ENCODE results near the gene PSMB2.

Gene PSMB2

DNA sequence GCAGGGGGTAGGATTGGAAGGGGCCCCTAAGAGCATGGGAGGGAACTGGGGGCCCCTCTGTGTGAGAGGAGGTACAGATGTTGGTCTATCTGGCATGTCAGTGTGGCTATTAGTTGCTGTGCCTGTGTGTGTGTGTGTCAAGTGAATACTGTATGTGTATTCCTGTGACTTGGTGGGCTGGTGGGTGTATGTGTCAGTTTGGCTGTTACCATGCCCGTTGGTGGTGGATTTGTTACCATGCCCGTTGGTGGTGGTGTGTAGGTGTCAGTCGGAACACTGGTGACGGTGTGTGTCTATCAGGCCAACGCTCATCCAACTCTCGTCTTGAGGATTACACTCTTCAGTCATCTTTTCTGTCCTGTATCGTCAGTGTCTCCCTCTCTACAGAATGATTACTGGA is 45.6 kb downstream of the PSMB2 start:
- H3K79me2 ChIP-seq (ENCODE audit: insufficient read depth, low read length), result no peaks in the 10 kb centered on the region

DNA sequence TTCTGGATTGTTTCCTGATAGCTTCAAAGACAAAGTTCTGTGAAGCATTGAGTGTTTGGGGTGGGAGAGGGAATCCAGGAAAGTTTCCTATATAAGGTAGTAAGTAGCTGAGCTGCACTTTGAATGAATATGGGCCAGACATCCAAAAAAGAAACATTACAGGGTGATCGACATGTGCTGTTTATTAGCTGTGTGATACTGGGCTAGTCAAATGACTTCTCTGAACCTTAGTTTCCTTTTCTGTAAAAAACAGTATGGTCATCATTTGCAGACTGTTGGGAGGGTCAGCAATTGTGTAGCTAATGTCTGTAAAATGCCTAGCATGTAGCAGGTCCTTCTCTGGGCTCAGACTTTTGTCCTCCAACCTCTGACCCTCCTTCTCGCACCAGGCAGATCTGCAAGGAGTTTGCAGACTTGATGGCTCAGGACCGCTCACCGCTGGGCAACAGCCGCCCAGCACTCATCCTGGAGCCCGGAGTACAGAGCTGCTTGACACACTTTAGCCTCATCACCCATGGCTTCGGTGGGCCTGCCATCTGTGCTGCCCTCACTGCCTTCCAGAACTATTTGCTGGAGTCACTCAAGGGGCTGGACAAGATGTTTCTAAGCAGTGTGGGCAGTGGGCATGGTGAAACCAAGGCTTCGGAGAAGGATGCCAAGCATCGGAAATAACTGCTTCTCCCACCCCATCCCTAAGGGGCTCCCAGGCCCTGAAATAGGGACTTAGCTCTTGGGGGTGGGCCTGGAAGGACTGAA is 47.1 kb downstream of the PSMB2 start:
- Histone ChIP-seq H4K20me1 (ENCODE audit: low read depth, low read length) (no peaks in the 10 kb centered on the region), H3F3A (ENCODE audit: insufficient read depth) (0 out of 2 replicates have a peak, but pooled peaks cover 2% of the 10 kb centered on the region), H3K27ac (ENCODE audit: low read depth, low read length) (no peak overlapping the region), H3K9ac (ENCODE audit: low read length) (no peak overlapping the region), H3K4me2 (ENCODE audit: low read depth, low read length, poor library complexity, severe bottlenecking) (no peak overlapping the region), H3K9me3 (ENCODE audit: insufficient read depth, low read length) (no peaks in the 10 kb centered on the region), H2AFZ (ENCODE audit: low read depth, low read length, severe bottlenecking) (no peak overlapping the region), H3K4me3 (ENCODE audit: insufficient read depth, low read length, poor library complexity, severe bottlenecking) (no peak overlapping the region), H3K79me2 (ENCODE audit: insufficient read depth, low read length) (no peaks in the 10 kb centered on the region), H3K36me3 (ENCODE audit: low read length) (no peaks in the 10 kb centered on the region), H3K9me2 (replicated peaks; ENCODE audit: insufficient read depth, low read length) (no peaks in the 10 kb centered on the region), H3K27me3 (ENCODE audit: low read length) (no peaks in the 10 kb centered on the region)
- TF ChIP-seq EZH2phosphoT487 (conservative IDR thresholded peaks at IDR 0.05; ENCODE audit: low read length), result no peak
- TF ChIP-seq, protein P1, sequence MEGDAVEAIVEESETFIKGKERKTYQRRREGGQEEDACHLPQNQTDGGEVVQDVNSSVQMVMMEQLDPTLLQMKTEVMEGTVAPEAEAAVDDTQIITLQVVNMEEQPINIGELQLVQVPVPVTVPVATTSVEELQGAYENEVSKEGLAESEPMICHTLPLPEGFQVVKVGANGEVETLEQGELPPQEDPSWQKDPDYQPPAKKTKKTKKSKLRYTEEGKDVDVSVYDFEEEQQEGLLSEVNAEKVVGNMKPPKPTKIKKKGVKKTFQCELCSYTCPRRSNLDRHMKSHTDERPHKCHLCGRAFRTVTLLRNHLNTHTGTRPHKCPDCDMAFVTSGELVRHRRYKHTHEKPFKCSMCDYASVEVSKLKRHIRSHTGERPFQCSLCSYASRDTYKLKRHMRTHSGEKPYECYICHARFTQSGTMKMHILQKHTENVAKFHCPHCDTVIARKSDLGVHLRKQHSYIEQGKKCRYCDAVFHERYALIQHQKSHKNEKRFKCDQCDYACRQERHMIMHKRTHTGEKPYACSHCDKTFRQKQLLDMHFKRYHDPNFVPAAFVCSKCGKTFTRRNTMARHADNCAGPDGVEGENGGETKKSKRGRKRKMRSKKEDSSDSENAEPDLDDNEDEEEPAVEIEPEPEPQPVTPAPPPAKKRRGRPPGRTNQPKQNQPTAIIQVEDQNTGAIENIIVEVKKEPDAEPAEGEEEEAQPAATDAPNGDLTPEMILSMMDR (IDR thresholded peaks at IDR 0.05; ENCODE audit: insufficient read depth, low read length, poor library complexity, severe bottlenecking), result no peak

More for the DNA sequence above, 45.6 kb downstream of the PSMB2 start:
- Histone ChIP-seq H3K9ac (ENCODE audit: low read length) (no peak overlapping the region), H3K9me3 (ENCODE audit: insufficient read depth, low read length) (no peaks in the 10 kb centered on the region), H3K4me2 (ENCODE audit: low read depth, low read length, poor library complexity, severe bottlenecking) (no peak overlapping the region), H3K27ac (ENCODE audit: low read depth, low read length) (no peak overlapping the region), H4K20me1 (ENCODE audit: low read depth, low read length) (no peaks in the 10 kb centered on the region), H3K36me3 (ENCODE audit: low read length) (no peaks in the 10 kb centered on the region), H3K9me2 (replicated peaks; ENCODE audit: insufficient read depth, low read length) (no peaks in the 10 kb centered on the region), H2AFZ (ENCODE audit: low read depth, low read length, severe bottlenecking) (no peak overlapping the region), H3K27me3 (ENCODE audit: low read length) (no peaks in the 10 kb centered on the region), H3F3A (ENCODE audit: insufficient read depth) (0 out of 2 replicates have a peak, but pooled peaks cover 4% of the 10 kb centered on the region), H3K4me3 (ENCODE audit: insufficient read depth, low read length, poor library complexity, severe bottlenecking) (no peak overlapping the region)
- no peak for TF ChIP-seq EZH2phosphoT487 (conservative IDR thresholded peaks at IDR 0.05; ENCODE audit: low read length)
- TF ChIP-seq, protein P1 (IDR thresholded peaks at IDR 0.05; ENCODE audit: insufficient read depth, low read length, poor library complexity, severe bottlenecking), result no peak

DNA sequence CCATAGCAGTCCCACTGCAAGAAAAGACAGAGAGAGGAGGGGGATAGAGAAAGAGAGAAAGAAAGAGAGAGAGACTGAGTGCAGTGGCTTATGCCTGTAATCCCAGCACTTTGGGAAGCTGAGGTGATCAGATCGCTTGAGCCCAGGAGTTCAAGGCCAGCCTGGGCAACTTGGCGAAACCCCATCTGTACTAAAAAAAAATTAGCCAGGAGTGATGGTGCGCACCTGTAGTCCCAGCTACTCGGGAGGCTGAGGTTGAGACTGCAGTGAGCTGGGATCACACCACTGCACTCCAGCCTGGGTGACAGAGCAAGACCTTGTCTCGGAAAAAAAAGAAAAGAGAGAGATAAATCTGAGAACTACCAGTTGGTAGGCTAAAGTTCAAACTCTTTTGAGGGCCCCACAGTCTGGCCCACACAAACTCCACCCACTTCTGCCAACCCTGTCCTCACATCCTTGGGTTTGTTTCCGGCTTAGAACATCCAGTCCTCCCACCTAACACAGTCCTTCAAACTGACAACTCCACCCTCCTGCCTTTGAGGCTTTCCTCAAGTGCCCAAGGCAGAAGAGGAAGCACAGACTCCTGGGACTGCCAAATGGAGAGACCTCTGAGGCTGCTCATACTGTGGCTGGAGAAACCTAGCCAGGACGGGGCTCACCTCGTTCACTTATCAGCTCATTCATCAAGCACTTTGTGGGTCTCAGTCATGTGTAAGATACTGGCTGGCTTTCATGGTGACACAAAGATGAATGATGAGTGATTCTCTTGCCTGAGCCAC is 48.1 kb downstream of the PSMB2 start:
- no peaks in the 10 kb centered on the region for H4K20me1 ChIP-seq (ENCODE audit: low read depth, low read length)
- TF ChIP-seq, protein P1 (IDR thresholded peaks at IDR 0.05; ENCODE audit: insufficient read depth, low read length, poor library complexity, severe bottlenecking), result no peak
- no peak for TF ChIP-seq EZH2phosphoT487 (conservative IDR thresholded peaks at IDR 0.05; ENCODE audit: low read length)

More for the DNA sequence above, 48.1 kb downstream of the PSMB2 start:
- Histone ChIP-seq H3K9me3 (ENCODE audit: insufficient read depth, low read length) (no peaks in the 10 kb centered on the region), H2AFZ (ENCODE audit: low read depth, low read length, severe bottlenecking) (no peak overlapping the region), H3K79me2 (ENCODE audit: insufficient read depth, low read length) (no peaks in the 10 kb centered on the region), H3F3A (ENCODE audit: insufficient read depth) (no peaks in the 10 kb centered on the region), H3K9ac (ENCODE audit: low read length) (no peak overlapping the region), H3K4me3 (ENCODE audit: insufficient read depth, low read length, poor library complexity, severe bottlenecking) (no peak overlapping the region), H3K9me2 (replicated peaks; ENCODE audit: insufficient read depth, low read length) (no peaks in the 10 kb centered on the region), H3K36me3 (ENCODE audit: low read length) (no peaks in the 10 kb centered on the region), H3K27ac (ENCODE audit: low read depth, low read length) (no peak overlapping the region), H3K4me2 (ENCODE audit: low read depth, low read length, poor library complexity, severe bottlenecking) (no peak overlapping the region), H3K27me3 (ENCODE audit: low read length) (no peaks in the 10 kb centered on the region)
